ENCODE measurements around the gene NR5A1.

DNA sequence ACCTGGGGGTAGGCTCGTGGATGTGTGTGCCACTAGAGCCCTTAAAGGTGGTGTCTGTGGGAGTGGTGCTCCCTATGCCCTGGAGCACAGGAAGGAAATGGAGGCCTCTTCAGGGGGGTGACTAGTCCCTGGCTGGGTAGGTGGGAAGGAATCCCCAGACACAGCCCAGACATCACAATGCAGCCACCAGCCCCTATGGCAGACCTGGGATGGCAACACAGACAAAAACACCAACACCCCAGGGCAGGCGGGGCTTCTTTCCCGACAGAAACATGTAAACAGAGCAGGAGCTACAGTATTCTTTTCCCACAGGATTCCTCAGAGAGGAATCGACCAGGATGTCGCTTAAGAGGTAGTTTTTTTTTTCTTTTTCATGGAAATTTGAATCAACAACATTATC is 10.4 kb upstream of the NR5A1 start:
- TF ChIP-seq, protein P1, sequence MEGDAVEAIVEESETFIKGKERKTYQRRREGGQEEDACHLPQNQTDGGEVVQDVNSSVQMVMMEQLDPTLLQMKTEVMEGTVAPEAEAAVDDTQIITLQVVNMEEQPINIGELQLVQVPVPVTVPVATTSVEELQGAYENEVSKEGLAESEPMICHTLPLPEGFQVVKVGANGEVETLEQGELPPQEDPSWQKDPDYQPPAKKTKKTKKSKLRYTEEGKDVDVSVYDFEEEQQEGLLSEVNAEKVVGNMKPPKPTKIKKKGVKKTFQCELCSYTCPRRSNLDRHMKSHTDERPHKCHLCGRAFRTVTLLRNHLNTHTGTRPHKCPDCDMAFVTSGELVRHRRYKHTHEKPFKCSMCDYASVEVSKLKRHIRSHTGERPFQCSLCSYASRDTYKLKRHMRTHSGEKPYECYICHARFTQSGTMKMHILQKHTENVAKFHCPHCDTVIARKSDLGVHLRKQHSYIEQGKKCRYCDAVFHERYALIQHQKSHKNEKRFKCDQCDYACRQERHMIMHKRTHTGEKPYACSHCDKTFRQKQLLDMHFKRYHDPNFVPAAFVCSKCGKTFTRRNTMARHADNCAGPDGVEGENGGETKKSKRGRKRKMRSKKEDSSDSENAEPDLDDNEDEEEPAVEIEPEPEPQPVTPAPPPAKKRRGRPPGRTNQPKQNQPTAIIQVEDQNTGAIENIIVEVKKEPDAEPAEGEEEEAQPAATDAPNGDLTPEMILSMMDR (conservative IDR thresholded peaks at IDR 0.05), result no peak
- TF ChIP-seq ZFX (IDR thresholded peaks at IDR 0.05), result no peak
